Muscle of arm (tissue), 12 donors: ENCODE results near the gene KRT32. TPM values are rescaled to one million over a fixed set of nuclear protein-coding genes. Genes with fewer than 3 reads are reported as not detected.
"Not testable (repeated sequence)": the region's sequence is repeated elsewhere in the genome, so short reads cannot be mapped to it uniquely, and the experiment has no call there.

ENCODE experiments used
- DNase-seq: peaks from one replicate; pipeline ENCODE4 v3.0.0-alpha.2; 2013
- polyA plus RNA-seq, 12 donors: library from polyadenylated mRNA; unstranded; fragments of 120-200 nt; gene quantifications; one replicate each; pipeline ENCODE4 v1.2.1, GENCODE V29; 2013; ENCODE audit not compliant: insufficient read length in 12 of 12

Gene KRT32
- polyA plus RNA-seq, 12 donors, result 0.55 TPM; not detected in 11

DNA sequence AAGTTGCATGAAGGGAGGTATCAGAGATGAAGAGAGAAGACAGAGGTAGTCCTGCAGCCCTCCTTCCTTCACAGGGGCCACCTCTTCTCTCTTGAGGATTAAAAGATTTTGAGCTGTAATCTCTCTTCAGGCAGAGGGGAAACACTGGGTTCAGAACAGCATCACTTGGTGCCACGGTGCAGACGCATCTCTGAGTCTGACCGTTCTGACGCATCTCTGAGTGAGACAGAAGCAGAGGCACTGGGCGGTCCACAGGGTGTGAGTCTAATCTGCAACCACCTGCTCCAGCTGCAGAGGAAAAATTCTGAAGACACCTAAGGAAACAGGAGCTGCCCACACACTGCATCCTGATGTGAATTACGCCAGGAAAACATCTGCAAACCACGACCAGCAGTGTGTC lies 37.5 kb downstream of the KRT32 start:
- no peak for DNase-seq

GRCh38 chr17:41428591-41429291 lies 38.4 kb downstream of the KRT32 start:
- DNase-seq, result no peak

DNA sequence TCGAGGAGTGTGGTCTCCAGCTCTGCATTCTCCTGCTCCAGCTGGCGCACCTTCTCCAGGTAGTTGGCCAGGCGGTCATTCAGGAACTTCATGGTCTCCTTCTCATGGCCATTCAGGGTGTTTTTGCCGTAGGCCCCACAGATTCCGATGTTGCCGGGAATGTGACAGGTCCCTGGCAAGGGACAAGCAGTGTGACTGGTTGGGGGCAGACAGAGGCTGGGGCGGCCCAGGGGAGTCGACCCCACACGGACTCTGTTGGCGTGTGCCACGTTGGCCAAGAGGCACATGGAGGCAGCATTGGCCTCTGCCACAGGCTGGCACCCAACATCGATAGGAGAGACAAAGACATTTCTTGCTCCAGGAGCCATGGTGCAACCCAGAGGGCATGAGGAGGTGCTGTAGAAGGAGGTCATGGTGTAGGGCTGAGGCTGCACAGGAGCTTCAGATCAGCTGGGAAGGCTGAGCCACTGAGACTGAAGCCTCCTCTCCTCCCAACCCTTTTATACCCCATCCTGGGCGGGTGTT lies 43.0 kb downstream of the KRT32 start, which contains the start of gene KRT37:
Gene KRT37, minus strand, starts transcription at position 475 of the 525 bp plus-strand sequence. Its CDS starts 62 bp downstream, at position 413.
- DNase-seq, result no peak

DNA sequence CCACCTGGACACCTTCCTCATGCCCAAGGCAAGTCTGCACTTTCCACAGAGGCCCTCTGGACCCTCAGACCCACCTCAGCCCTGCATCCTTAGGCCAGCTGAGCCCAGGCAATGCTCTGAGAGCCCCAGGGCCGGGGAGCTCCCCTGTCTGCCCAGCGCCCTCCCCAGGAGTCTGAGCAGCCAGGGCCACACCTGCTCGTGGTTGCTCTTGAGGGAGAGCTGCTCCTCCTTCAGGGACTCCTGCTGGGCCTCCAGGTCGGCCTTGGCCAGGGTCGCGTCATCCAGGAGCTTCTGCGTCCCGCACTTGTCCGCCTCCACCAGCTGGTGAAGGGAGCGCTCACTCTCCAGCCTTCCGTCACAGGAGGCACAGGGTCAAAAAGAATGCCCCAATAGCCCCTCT lies 44.6 kb downstream of the KRT32 start:
- DNase-seq, result not testable (repeated sequence)

DNA sequence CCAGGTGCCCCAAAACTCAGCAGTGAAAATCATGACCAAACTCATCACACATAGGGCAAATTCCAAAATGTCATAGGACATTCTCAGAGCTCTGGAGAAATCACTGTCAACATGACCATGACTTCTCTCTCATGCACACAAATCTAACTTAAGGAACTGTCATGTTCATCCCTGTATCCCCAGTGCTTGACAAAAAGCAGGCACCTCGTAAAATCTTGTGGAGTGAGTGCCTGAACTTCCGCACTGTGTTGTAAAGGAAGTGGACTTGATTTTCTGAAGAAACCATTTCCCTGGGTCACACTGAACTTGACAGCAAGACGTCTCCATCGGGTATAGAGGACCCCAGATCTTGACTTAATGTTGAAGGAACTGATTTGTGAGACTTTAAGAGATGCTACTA lies 45.6 kb downstream of the KRT32 start:
- no peak for DNase-seq

- DNase-seq, result no peak
Observed at GRCh38 chr17:41421116-41421515, 46.1 kb downstream of the KRT32 start.

DNA sequence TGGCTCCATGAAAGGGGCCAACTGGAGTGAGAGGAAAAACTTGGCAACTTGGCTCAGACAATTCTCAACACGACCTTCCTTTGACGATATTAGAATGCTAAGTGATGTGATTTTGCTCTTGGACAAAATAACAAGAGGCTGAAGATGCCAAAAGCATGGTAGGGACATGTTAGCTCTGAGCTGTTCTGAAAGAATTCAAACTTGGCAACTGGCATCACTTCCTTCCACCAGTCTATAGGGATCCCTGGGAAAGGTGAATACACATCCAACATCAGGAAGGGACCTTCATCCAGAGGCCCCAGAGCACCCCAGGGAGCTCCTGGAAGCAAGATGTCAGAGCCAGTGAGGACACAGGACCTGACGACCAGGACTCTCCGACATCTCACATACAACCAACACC lies 47.1 kb downstream of the KRT32 start:
- DNase-seq, result no peak

GRCh38 chr17:41419716-41420115 lies 47.5 kb downstream of the KRT32 start:
- DNase-seq, result no peak

DNA sequence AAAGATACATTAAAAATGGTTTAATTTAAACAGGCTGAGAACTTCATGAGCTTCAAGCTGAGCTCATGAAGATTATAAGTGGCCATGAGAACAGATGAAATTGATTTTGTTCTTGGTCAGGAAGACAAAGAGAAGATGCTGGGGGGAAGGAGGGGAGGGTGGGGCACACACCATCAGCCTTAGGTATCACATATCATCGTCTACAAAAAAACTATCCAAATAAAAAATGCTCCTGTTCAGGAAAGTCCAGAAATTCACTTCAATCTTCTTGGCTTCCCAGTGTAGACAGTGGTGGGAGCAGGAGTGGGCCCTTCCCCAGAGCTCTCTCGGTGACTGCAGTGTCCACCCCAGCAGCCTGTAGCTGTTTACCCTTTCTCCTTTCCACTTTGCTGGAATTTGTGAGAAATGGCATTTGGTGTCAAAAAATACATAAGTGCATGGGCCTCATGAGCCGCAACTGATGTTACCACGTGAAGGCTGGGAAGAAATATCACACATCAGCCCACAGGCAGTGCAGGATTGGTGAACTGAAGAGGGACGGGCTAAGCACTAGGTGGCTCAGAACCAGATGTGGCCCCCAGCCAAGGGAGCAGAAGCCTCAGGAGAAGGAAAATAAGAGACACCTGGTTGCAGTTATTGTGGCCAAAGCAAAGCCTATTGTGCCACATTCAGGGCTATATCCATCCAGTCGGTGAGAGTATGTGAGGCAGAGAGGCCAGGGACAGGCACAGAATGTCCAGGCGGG lies 48.9 kb downstream of the KRT32 start:
- no peak for DNase-seq

DNA sequence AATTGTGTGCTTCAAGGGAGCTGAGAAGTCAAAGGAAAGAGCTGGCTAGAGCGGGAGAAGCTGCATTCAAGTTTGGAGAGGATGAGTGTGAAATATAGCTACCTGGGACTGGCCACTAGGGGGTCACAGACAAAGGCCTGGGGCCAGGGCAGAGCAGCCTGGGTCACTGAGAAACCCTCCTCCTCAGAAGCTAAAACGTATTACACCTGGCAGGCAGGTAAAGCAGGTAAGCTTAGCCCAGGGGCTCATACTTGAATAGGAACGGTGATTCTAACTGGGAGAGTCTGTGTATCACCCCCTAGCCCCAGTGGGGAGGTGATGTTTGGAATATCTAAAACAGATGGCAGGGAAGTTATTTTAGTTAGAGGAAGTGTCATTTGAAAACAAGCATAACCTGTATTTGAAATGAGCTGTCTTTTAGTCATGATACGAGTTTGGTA lies 49.6 kb downstream of the KRT32 start:
- no peak for DNase-seq

- DNase-seq, result no peak
Observed at GRCh38 chr17:41417127-41417526, 50.1 kb downstream of the KRT32 start.

DNA sequence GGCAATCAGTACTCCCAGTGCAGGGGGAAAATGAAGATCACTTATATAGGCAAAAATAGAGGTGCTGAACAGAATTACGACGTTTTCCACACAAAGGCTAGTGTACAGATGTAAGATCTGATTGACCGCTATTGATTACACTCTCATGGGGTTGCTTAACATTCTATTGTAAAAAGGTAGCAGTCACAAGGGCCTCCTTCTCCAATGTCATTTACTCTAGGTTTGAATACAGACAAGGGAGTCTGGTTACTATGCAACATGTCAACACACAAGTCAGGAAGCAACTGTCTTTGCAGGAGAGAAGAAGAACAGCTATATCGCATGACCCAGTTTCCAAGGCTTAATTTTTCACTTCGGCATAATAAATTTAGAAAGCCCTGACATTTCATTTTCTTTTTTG lies 50.7 kb downstream of the KRT32 start:
- DNase-seq, result no peak

DNA sequence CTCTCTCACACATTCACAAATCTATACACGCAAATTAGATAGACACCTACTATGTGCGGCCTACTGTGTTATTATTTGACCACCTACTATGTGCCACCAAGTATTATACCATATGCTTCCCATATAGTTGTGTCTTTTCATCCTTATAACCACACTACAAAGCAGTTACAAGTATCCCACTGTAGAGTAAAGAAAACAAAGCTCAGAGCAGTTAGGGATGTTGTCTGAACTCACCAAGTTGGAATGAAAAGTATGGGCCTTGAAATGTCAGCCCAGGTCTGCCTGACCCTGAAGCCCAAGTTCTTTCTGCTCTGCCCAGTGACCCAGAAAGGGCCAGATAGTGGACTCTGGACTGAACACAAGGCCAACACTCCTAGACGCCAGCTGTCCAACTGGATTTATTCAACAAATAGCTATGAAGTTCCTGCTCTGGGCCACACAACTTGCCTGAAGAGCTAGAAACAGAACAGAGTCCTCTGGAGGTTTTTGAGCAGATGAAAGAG lies 51.3 kb downstream of the KRT32 start:
- DNase-seq, result no peak

DNA sequence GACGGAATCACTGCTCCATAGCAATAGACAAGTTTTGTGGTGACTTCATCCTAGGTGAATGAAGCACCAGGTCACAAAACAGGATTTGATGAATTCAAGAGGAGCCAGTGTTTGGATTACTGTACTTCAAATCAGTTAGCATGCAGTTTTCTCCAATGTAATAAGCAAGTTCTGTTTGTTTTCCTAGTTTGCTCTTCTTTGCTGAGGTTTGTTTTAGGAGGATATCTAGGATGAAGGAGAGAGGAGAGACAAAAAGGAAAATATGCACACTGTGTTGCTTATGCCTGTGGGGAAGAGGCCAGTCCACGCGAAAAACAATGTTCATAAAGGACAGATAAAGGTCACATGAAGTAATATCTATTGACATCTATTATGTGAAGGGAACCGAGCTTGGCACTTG lies 51.8 kb downstream of the KRT32 start:
- DNase-seq, result no peak

- no peak for DNase-seq
Observed at GRCh38 chr17:41413982-41414381, 53.2 kb downstream of the KRT32 start.

- no peak for DNase-seq
Observed at GRCh38 chr17:41413353-41413957, 53.7 kb downstream of the KRT32 start.

DNA sequence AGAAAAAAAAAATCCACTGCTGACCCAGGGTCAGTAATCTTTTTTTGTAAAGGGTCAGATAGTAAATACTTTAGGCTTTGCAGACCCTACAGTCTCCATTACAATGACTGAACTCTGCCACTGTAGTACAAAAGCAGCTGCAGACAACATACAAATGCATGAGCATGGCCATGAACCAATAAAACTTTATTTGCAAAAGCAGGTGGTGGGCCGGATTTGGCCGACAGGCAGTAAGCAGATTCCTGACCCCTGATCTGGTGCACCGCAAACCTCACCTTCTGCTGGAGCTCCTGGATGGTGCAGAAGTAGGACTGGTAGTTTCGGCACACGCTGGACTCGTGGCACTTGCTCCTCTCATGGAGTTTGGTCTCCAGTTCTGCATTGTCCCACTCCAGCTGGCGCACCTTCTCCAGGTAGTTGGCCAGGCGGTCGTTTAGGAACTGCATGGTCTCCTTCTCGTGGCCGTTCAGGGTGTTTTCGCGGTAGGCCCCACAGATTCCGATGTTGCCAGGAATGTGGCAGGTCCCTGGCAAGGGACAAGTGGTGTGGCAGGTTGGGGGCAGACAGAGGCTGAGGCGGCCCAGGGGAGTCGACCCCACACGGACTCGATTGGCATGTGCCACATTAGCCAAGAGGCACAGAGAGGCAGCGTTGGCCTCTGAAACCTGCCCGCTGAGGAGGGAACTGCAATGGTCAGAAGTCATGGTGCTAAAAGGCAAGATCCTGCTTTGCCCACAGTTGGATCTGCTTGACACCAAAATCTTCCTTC lies 55.9 kb downstream of the KRT32 start:
- no peak for DNase-seq
